GM19025 (cell line): ENCODE measurements around the gene SLC25A39.
A peak's percentile ranks its signal among the peaks of the same experiment; 100 is the strongest.
"Not testable (repeated sequence)": the region's sequence is repeated elsewhere in the genome, so short reads cannot be mapped to it uniquely, and the experiment has no call there.

Source experiments
- ATAC-seq: cut with Tn5 transposase; IDR thresholded peaks from one replicate; pipeline ENCODE4 v1.9.1; 2021; ENCODE audit warnings: mild to moderate bottlenecking, low read depth, moderate library complexity; ENCODE audit not compliant: unreplicated experiment

The SLC25A39 gene

GRCh38 chr17:44335968-44336367, 11.3 kb upstream of the SLC25A39 start:
- ATAC-seq = no peak

- no peak for ATAC-seq
Observed at GRCh38 chr17:44335564-44335963, 10.9 kb upstream of the SLC25A39 start.

- no peak for ATAC-seq
Observed at GRCh38 chr17:44334727-44335126, 10.1 kb upstream of the SLC25A39 start.

DNA sequence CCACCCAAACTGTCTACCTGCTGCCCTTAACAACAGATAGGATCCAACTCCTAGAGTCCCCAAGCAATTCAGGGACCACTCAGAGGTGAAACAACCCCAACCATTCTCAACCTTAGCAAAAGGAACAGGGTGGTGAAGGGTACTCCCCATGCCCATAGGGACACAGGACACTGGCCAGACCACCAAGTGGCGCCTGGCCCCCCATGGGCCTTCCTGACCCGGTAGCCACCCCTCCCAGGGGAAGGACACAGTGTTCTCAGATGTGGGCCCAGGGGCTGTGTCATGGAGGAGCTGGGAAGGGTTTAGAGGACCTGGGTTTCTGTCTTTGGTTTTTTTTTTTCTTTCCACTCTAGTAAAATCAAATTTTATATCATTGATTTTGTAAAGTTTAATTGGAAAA, 9.7 kb upstream of the SLC25A39 start:
- no peak for ATAC-seq

DNA sequence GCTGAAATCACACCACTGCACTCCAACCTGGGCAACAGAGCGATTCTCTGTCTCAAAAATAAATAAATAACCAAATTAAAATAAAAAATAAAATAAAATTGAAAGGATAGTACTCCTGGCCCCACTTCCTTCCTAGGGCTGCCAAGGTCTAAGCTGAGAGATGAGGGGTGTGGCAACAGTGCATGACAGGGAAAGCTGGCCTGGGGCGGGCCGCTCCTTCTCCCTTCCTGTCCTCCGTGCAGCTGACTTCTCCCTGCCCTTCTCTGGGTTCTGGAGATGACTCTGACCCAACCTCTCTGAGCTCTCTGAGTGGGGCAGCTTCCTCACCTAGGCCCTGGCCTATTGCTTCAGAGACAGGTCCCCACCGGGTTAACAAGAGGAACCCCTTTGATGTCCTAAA, 8.7 kb upstream of the SLC25A39 start:
- ATAC-seq = no peak

- ATAC-seq = no peak
Observed at GRCh38 chr17:44331249-44331760, 6.7 kb upstream of the SLC25A39 start.

GRCh38 chr17:44330263-44330662, 5.6 kb upstream of the SLC25A39 start:
- not testable (repeated sequence) for ATAC-seq

DNA sequence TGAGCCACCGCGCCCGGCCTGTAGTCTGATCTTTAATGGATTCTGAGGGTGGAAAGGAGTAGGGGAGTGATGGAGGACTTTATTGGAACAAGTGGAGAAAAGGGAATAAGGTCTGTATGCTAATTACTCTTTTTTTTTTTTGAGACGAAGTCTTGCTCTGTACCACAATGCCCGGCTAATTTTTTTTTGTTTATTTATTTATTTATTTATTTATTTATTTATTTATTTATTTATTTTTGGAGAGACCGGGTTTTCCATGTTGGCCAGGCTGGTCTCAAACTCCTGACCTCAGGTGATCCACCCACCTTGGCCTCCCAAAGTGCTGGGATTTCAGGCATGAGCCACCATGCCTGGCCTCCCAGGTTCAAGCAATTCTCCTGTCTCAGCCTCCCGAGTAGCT, 4.9 kb upstream of the SLC25A39 start:
- not testable (repeated sequence) for ATAC-seq

- ATAC-seq = no peak
Observed at GRCh38 chr17:44327715-44328449, 3.3 kb upstream of the SLC25A39 start.

GRCh38 chr17:44326861-44327444, 2.3 kb upstream of the SLC25A39 start:
- peak; percentile 38 for ATAC-seq

DNA sequence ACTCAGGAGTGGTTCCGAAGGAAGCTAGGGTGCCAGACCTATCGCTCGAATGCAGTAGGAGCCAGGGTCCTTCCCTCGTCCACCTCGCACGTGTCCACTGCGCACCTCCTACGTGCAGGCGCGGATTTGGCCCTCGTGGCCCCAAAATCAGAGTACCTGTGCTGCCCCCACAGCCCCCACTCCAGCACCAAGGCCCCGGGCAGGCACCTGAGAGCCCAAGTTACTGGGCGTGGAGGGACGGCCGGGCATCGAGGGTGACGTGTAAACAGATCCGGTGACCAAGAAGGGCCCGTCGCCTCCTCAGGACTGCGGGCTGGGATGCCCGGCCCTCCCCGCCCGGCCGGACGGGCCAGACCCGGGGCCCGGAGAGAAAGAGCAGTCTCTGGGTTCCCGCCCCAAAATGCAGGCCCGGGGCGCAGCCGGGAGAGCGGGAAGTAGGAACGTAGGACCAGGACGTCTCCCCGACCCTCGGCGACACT, 492 bp downstream of the SLC25A39 start:
- peak; percentile 10 for ATAC-seq

DNA sequence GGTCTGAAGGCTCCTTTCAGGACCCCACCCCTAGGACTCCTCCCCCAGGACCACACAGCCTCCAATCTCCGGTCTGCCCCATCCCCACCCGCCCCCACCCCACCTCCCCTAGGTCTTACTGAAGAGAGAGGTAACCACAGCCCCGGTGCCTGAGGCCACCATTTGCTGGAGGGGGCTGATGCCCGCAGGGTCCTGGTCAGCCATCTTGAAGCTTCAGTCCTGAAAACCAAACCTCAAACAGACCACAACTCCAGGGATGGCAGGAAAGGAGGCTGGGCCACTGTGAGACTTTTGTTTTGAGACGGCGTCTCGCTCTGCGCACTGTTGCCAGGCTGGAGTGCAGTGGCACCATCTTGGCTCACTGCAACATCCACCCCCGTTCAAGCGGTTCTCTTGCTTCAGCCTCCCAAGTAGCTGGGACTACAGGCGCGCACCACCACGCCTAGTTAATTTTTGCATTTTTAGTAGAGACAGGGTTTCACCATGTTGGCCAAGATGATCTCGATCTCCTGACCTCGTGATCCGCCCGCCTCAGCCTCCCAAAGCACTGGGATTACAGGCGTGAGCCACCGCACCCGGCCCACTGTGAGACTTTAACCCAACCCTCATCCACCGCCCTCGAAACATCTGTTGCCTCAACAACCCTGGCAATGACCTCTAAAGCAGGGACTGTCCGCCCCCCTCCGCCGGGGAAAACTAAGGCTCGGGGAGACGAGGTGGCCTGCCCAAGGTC, 1.1 kb downstream of the SLC25A39 start:
- no peak for ATAC-seq

DNA sequence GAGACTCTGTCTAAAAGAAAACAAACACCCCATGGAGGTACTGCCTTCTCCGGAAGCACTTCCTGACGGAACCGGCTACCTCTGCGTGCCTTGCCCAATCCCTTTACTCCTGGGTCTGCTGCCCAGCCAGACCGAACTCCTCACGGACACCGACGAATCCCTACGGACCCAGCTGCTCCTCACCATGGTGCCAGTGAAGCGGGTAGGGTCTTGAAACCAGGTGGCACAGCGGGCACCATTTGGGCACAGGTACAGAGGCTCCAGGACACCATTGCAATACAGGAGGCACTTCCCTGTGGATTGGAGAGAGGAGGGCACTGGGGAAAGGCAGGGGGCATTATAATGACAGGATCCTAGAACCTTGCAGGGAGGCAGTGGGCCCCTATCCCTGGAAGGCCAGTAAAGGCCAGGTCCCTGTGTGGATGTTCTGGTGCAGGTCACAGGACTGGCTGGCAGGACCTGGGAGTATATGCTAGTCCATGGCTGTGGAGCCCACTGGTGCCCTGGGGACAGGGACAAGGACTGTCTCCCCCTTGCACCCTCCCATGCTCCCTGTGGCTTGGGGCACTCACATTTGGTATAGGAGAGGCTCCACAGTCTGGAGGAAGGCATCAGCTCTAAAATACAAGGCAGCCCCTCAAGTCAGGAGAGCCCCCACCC, 2.3 kb downstream of the SLC25A39 start:
- no peak for ATAC-seq

- no peak for ATAC-seq
Observed at GRCh38 chr17:44321246-44322120, 3.1 kb downstream of the SLC25A39 start.

DNA sequence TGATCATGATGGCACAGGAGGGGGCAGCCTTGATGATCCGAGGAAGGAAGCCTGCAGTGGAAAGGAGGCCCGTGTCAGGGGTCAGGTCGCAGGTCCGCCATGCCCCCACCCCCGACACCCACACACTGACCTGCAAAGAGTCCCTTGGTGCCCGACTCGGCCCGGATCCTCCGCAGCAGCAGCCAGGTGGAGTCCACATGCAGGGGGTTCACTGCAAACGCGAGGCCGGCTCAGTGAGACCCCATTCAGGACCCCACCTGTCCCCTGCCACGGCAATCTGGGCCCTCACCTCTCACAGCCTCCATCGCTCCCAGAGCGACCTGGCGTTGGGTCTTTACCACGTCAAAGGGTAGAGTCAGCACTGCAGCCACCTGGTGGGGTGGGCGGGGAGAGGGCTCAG, 4.6 kb downstream of the SLC25A39 start:
- ATAC-seq = no peak

- ATAC-seq = no peak
Observed at GRCh38 chr17:44318077-44318892, 6.3 kb downstream of the SLC25A39 start.

GRCh38 chr17:44317545-44317944, 7.1 kb downstream of the SLC25A39 start:
- ATAC-seq = no peak

- no peak for ATAC-seq
Observed at GRCh38 chr17:44315760-44316731, 8.6 kb downstream of the SLC25A39 start.
